GM21717 (cell line): ENCODE measurements around the gene RHBDD3.
"Not testable (repeated sequence)": the region's sequence is repeated elsewhere in the genome, so short reads cannot be mapped to it uniquely, and the experiment has no call there.

Source experiments
- ATAC-seq: cut with Tn5 transposase; IDR thresholded peaks from one replicate; pipeline ENCODE4 v1.9.1; 2021; ENCODE audit warnings: mild to moderate bottlenecking, moderate library complexity; ENCODE audit not compliant: unreplicated experiment

The RHBDD3 gene

DNA sequence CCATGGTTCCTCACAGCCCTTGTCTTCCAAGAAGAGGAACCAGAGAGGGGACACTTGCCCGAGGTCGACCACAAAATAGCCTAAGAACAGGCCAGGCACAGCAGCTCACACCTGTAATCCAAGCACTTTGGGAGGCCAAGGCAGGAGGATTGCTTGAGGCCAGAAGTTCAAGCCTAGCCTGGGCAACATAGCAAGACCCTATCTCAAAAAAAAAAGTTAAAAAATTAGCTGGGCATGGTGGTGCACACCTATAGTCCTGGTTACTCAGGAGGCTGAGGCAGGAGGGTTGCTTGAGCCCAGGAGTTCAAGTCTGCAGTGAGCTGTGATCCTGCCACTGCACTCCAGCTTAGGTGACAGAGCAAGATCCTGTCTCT is 48.4 kb downstream of the RHBDD3 start:
- ATAC-seq = not testable (repeated sequence)

DNA sequence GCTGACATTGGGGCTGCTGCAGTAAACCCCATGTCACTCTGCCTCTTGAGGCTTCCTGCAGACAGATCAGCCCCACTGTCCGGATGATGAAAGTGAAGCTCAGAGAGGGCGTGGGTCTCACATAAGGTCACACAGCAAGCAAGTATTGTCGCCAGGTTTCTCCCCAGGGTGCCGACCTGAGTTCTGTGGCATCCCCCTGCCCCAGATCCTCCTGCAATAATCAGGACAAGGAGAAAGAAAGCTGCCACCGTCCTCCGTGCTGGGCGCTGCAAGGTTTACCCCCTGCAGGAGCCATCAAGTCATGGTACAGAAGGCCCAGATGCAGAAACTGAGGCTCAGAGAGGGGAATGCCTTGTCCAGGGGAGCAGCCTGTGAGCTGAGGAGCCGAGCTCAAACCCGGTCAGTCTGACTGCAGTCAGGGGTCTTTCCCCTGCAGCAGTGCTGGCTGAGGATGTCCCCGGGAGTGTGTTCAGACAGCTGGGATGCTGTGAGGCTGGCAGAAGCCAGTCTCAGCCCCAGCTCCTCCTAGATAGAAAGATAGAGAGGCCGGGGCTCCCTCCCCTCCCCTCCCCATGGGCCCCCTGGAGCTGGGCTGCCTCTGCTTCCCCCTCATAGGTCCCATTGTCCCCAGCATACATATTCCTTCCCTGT is 48.9 kb downstream of the RHBDD3 start:
- no peak for ATAC-seq

DNA sequence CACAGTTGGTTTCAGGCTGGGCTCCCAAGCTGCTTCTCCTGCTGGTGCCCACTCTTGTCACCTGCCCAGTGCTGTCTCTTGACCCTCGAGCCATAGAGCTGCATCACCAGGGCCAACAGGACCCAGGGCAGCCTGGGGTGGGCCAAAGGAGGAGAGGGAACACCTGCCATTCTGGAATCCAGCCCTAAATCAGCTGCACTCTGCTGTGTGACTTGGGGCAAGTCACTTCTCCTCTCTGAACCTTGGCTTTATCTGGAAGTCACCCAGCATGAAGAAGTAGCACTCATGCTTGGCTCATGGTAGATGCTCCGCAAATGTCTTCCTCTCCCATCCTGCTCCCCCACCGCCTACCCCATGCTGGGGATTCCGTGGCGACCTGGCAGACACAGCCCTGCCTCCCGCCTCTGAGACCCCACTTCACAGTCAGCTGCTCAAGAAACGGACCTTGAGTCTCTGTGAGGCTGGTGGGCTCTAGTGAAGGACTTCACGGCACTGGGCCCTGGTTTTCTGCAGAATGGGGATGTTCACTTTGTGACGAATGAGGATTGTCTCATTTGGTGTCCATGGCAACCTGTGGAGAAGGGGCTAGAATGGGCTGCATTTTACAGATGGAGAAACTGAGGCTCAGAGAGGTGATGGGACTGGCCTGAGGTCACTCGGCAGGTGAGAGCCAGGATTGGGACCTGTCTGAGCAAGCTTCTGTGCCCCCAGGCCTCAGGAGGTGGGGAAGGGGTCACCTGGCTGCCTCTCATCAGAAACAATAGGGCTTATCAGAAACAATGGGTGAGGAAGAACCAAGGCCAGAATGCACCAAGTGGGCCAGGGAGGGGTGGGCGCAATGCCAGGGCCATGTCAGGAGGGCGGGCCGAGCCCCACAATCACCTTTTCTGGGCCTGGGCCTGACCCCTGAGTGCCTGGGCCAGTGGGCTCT is 49.7 kb downstream of the RHBDD3 start:
- no peak for ATAC-seq

DNA sequence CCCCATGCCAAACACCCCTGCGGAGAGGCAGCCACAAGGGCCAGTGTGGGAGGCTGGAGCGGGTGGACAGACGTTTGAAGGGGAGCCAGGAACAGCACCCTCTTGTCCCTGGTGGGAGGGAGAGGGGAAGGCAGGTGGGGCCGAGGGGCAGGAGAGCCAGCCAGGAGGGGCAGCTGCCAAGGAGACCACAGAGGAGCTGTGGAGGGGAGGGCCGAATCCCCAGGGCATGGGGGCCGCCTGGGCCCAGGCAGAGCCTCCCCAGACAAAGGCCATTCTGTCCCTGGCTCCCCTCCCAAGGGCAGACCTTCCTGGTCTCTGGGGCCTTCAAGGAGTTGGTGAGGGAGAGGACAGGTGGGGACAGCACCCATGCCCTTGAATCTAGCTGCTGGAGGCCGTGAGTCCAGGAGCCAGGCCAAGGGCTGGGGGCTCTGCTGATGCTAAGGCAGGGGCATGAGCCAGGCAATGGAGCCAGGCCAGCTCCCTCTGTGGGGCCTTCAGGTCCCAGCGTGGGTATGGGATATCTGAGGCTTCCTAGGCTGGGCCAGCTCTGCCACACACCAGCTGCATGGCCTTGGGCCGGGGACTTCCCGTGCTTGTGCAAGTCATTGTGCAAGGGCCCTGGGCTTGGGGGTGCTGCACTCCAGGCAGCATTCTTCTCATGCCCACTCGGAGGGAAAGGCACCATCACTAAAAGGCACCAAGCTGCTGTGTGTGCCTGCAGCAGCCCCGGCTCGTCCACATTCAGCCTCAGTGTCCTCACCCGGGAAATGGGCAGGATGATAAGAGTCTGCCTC is 50.7 kb downstream of the RHBDD3 start:
- no peak for ATAC-seq

DNA sequence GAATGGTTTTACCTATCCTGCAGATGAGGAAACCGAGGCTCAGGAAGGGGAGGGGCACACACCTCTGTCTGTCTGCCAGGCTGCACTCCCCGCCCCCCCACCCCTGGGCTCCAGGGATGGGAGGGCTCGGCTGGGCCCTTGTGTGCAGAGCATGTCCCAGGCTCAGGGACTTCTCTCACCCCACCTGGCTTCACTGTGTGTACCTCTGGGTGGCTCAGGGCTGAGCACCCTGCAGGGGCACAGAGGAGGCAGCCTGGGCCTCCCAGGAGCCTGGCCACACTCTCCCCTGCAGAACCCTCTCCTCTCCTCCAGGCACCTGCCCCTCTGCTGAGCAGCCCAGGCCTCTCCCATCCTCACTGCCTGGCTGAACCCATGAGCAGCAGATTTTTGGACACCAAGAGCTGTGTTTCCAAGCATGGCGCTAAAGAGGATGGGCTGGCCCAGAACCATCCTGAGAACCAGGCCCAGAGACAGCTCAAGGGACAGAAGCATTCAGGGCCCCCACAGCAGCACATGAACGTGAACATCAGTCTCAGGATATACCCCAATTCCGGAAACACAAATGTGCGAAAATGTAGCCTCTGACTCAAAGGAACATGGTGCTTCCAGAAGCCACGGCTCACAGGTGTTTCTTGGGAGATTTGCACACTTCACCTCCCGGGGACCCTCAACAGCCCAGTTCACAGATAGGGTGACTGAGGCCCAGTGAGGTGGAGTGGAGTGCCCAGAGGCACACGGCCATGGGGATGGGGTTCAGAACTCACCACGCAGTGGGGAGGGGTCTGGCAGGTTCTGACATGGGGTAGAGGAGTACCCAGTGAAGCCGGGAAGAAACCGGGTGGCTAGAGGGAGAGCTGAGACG is 51.5 kb downstream of the RHBDD3 start:
- ATAC-seq = no peak

DNA sequence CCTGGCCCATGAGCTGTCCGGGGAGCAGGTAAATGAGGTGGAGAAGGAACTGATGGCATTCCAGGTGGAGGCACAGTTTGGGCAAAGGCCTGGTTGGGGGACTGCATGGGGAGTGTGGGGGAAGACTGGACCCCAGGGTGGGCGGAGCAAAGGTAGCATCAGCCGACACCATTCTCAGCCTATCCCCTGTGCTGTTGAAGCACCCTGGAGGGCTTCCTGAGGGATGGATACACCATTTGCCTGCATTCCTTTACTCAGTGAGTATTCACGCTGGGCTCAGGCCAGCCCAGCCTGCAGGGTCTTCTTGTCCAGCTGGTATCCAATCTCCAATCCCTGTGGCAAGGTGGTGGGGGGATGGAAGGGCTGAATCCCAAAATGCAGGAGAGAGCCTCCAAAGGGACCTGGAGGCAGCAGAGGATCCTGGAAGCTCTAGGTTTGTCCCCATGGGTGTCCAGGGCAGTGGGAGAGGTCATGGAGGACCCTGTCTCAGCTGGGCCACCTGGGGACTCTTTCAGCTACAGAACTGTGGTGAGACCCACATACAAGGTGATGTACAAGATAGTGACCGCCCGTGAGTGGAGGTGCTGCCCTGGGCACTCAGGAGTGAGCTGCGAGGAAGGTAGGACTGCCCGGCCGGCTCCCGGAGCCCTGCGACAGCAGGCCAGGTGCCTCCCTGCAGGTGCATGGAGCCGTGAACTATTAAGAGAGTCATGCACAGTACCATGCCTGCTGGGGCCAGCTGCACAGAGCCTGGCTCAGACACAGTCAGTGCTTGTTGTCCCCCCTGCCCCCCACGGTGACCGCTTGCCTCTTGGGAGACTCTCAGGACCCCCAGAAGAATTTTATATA is 52.5 kb downstream of the RHBDD3 start:
- ATAC-seq = no peak

DNA sequence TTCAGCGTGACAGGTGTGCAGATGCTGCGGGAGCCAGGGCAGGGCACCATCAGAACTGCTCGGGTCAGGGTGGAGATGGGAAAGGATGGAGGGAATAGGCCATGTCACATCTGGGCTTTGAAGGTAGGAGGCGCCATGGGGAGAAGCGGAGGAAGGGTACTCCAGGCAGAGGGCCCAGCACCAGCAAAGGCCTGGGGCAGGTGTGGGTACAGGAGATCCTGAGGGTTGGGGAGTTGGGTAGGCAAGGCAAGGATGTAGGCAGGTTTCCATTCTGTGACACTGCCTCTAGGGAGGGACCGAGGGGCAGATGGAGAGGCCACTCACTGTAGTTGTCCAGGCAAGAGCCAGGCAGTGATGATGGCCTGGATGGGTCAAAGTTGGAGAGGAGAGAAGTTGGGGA is 53.5 kb downstream of the RHBDD3 start:
- no peak for ATAC-seq

DNA sequence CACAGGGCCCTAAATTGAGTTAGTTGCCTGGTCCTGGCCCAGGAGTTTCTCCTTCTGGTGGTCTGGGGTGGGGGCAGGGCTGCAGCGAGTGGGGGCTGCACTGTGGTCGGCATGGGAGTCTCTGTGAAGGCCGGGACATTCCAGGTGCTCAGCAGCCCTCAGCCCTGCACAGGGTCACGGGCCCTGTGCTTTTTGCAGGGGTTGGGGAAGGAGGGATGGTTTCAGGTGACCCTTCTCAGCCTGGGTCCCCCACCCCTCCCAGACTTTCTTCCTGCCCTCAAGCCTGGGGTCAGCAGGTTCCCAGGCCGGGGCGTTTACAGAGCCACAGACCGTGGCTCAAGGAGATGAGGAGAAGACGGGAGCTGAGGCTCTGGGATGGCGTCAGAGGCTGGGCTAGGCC is 54.3 kb downstream of the RHBDD3 start:
- ATAC-seq = no peak

DNA sequence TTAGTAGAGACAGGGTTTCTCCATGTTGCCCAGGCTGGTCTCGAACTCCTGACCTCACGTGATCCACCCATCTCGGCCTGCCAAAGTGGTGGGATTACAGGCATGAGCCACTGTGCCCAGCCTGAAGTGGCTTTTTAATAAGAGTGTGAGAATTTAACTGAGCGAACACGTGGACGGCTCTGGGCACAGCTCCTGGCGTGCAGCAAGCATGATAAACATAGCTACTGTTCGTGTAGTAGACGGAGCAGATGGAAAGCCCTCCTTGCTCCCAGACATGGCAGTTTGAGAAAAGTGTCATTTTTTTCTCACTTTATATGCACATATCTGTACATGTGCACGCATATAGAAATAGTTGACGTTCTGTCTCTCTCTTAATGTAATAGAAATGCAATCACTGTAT is 55.0 kb downstream of the RHBDD3 start:
- no peak for ATAC-seq

DNA sequence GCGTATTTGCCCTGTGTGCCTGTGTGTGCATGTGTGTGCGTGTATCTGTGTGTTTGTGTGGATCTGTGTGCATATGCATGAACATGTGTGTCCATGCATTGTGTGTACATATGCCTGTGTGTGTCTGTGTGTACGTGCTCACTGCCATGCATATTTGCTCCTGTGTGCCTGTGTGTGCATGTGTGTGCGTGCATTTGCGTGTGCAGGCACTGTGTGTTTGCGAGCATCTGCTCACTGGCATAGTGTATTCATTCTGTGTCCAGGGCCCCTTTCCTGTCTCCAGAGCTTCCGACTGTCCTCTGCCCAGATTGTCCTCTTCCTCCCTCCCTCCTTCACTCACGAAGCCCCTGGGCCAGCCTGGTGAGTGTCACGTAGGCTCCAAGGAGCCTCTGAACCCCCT is 56.3 kb downstream of the RHBDD3 start:
- no peak for ATAC-seq

DNA sequence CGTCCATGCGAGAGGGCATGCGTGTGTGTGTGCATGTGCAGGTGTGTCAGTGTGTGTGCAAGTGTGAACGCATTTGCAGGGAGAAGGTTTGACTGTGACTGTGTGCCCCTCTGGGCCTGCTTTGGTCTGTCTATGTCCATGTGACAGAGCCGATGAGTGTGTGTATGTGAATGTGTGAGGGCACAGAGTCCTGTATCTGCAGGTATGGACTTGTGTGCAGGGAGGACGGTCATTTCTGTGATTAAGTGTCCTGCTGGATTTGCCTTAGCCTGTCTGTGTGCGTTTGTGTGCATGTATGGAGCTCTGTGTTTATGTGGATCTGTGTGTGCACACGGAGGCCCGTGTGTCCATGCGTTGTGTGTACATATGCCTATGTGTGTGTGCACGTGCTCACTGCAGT is 56.7 kb downstream of the RHBDD3 start:
- no peak for ATAC-seq
